ENCODE measurements around the gene TRAF3IP3.

DNA sequence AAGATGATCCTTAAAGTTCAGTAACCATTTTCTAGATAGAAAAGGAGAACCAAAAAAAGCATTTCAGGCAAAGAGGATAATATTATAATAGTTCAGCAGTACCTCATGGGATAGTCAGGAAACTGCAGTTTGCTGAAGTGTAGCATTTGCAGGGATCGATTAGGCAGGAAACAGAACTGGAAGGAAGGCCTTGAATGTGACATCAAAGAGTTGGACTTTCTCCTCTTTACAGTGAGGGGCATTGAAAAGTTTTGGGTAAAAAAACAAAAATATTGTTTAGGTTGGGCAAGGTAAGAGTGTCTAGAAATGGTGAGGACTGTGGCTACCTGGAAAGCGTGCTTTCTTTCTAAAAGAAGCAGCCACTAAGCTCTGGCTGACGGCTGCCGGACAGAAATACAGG lies 58.0 kb downstream of the TRAF3IP3 start:
- TF ChIP-seq CTCF (IDR thresholded peaks at IDR 0.05; ENCODE audit: poor library complexity): no peak
- no peak for TF ChIP-seq EZH2 (IDR thresholded peaks at IDR 0.05; ENCODE audit: borderline replicate concordance)

Measured in hepatocyte (in vitro differentiated cells).